ENCODE data around the gene PRAC1.

DNA sequence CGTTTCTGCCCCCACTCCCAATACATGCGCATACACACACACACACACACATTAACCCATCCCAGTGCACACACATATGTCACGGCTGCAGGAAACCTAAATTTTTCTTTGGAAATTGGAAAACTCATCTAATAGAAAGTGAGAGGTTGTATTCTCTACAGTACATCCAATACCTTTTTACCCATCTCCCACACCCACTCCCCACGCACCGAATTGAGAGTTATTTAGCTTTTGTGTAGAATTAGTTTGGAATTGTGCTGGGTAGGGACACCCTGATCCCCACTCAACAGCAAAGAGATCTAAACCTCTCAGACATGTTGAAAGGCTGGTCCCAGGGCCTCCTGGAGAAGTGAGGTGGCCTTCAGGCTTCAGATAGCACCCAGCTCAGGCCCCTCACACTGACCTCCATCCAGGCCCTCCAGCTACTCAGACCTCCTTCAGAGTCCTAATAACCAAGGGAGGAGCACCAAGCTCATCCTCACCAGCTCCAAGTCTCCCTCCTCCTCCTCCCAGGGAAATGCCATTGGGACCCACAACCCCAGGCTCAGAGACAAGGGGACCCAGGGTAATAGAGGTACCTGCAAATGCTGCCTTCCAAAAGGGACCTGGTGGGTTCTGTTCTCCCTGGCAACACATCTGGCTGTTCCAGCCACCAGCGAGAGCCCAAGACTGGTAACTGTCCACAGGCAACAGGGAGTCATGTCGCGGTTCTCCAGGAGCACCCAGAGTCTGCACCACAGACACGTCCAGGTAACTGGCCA is 5.3 kb upstream of the PRAC1 start:
- TF ChIP-seq EZH2 (IDR thresholded peaks at IDR 0.05; ENCODE audit: borderline replicate concordance, low read length): no peak
- TF ChIP-seq, protein P1, sequence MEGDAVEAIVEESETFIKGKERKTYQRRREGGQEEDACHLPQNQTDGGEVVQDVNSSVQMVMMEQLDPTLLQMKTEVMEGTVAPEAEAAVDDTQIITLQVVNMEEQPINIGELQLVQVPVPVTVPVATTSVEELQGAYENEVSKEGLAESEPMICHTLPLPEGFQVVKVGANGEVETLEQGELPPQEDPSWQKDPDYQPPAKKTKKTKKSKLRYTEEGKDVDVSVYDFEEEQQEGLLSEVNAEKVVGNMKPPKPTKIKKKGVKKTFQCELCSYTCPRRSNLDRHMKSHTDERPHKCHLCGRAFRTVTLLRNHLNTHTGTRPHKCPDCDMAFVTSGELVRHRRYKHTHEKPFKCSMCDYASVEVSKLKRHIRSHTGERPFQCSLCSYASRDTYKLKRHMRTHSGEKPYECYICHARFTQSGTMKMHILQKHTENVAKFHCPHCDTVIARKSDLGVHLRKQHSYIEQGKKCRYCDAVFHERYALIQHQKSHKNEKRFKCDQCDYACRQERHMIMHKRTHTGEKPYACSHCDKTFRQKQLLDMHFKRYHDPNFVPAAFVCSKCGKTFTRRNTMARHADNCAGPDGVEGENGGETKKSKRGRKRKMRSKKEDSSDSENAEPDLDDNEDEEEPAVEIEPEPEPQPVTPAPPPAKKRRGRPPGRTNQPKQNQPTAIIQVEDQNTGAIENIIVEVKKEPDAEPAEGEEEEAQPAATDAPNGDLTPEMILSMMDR (conservative IDR thresholded peaks at IDR 0.05 in 1 of 2, IDR thresholded peaks at IDR 0.05 in 1 of 2; ENCODE audit: extremely low read depth in 1 of 2, insufficient read depth in 1 of 2, low read depth in 1 of 2, low read length in 2 of 2): no peak
